HG03575 (cell line): ENCODE measurements around the gene HAUS8.

ENCODE experiments used
- ATAC-seq: cut with Tn5 transposase; IDR thresholded peaks from one replicate; pipeline ENCODE4 v1.9.1; 2021; ENCODE audit not compliant: unreplicated experiment, insufficient number of reproducible peaks, low FRiP score; ENCODE audit errors: extremely low read depth

HAUS8 gene

GRCh38 chr19:17078036-17078919 is 3.0 kb upstream of the HAUS8 start:
- ATAC-seq: no peak

- no peak for ATAC-seq
Measured at GRCh38 chr19:17077447-17078028, 2.3 kb upstream of the HAUS8 start.

- ATAC-seq: no peak
Measured at GRCh38 chr19:17076543-17076991, 1.3 kb upstream of the HAUS8 start.

- no peak for ATAC-seq
Measured at GRCh38 chr19:17075864-17076542, 751 bp upstream of the HAUS8 start.

GRCh38 chr19:17074634-17075034 is 618 bp downstream of the HAUS8 start:
- no peak for ATAC-seq

- ATAC-seq: no peak
Measured at GRCh38 chr19:17073869-17074633, 1.2 kb downstream of the HAUS8 start.

- ATAC-seq: no peak
Measured at GRCh38 chr19:17070912-17071311, 4.3 kb downstream of the HAUS8 start.

- ATAC-seq: no peak
Measured at GRCh38 chr19:17070421-17070820, 4.8 kb downstream of the HAUS8 start.

- no peak for ATAC-seq
Measured at GRCh38 chr19:17069193-17069592, 6.1 kb downstream of the HAUS8 start.

GRCh38 chr19:17063428-17063827 is 11.8 kb downstream of the HAUS8 start:
- no peak for ATAC-seq

- no peak for ATAC-seq
Measured at GRCh38 chr19:17061691-17062090, 13.6 kb downstream of the HAUS8 start.

- no peak for ATAC-seq
Measured at GRCh38 chr19:17061205-17061604, 14.0 kb downstream of the HAUS8 start.

GRCh38 chr19:17060802-17061201 is 14.4 kb downstream of the HAUS8 start:
- no peak for ATAC-seq

- no peak for ATAC-seq
Measured at GRCh38 chr19:17058236-17058635, 17.0 kb downstream of the HAUS8 start.

- ATAC-seq: no peak
Measured at GRCh38 chr19:17055636-17056035, 19.6 kb downstream of the HAUS8 start.

- ATAC-seq: no peak
Measured at GRCh38 chr19:17054746-17055145, 20.5 kb downstream of the HAUS8 start.

GRCh38 chr19:17052439-17052838 is 22.8 kb downstream of the HAUS8 start:
- no peak for ATAC-seq

- ATAC-seq: no peak
Measured at GRCh38 chr19:17049711-17050280, 25.5 kb downstream of the HAUS8 start.

GRCh38 chr19:17048885-17049453 is 26.3 kb downstream of the HAUS8 start:
- no peak for ATAC-seq
